ENCODE results near the gene OTUD1. TPM values are rescaled to one million over a fixed set of nuclear protein-coding genes. Genes with fewer than 3 reads are reported as not detected.

The OTUD1 gene
- total and polyA plus RNA-seq, 8 donors: 12.0 to 21.6 (median 14.6) TPM

DNA sequence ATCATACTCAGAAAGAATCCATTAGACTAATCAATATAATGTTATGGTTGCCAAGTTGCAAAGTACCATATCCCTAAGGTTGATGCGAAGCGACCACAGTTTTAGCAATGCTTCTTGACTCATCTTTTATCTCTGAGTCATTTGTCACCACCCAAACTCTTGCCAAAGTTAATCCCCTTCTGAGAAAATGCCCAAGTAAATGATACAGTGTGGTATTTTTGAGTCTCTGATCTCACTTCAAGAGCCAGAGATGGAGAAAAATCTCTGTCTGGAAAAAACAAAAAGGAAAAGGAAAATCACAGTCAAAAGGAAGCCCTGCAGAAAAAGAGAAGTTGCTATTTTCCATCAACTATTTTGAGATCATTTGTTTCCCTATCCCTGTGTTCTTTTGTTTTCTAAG is 26.7 kb upstream of the OTUD1 start:
- intact Hi-C loops (cut with DNase I): no loop called here
- no peak for ATAC-seq
- Histone ChIP-seq H3K27ac (peak overlapping the region in 1 of 2 donors; percentile 70), H3K9me3 (no peaks in the 10 kb centered on the region), H3K27me3 (no peaks in the 10 kb centered on the region), H3K36me3 (no peaks in the 10 kb centered on the region), H3K4me3 (no peak overlapping the region), H3K4me1 (no peaks in the 10 kb centered on the region)
- TF ChIP-seq, protein P1, sequence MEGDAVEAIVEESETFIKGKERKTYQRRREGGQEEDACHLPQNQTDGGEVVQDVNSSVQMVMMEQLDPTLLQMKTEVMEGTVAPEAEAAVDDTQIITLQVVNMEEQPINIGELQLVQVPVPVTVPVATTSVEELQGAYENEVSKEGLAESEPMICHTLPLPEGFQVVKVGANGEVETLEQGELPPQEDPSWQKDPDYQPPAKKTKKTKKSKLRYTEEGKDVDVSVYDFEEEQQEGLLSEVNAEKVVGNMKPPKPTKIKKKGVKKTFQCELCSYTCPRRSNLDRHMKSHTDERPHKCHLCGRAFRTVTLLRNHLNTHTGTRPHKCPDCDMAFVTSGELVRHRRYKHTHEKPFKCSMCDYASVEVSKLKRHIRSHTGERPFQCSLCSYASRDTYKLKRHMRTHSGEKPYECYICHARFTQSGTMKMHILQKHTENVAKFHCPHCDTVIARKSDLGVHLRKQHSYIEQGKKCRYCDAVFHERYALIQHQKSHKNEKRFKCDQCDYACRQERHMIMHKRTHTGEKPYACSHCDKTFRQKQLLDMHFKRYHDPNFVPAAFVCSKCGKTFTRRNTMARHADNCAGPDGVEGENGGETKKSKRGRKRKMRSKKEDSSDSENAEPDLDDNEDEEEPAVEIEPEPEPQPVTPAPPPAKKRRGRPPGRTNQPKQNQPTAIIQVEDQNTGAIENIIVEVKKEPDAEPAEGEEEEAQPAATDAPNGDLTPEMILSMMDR (IDR thresholded peaks at IDR 0.05): no peak
- no peak for DNase-seq

GRCh38 chr10:23413629-23414089 is 25.2 kb upstream of the OTUD1 start:
- H3K27ac ChIP-seq: peak overlapping the region in 1 of 2 donors; percentile 70
- intact Hi-C loops (cut with DNase I): no loop called here
- ATAC-seq (peak; percentile 23), DNase-seq (no peak)
- TF ChIP-seq, protein P1 (IDR thresholded peaks at IDR 0.05): no peak
- H3K27me3 ChIP-seq: no peaks in the 10 kb centered on the region
- H3K4me1 ChIP-seq: no peaks in the 10 kb centered on the region
- no peak overlapping the region for H3K4me3 ChIP-seq
- H3K36me3 ChIP-seq: no peaks in the 10 kb centered on the region
- no peaks in the 10 kb centered on the region for H3K9me3 ChIP-seq

DNA sequence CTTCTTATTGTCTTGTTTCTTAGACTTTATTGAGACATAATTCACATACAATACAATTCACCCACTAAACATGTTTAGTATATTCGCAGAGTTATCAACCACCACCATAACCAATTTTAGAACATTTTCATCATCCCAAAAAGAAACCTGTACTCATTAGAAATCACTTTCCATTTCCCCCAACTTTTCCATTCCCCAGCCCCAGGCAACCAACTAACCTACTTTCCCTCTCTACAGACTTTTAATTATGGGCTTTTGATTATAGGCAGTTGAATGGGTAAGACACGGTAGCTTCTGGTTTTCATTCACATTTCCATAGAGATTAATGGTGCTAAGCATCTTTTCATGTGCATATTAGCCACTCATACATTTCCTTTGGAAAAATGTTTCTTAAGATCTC is 24.2 kb upstream of the OTUD1 start:
- Histone ChIP-seq H3K27me3 (no peaks in the 10 kb centered on the region), H3K27ac (no peak overlapping the region), H3K4me1 (no peaks in the 10 kb centered on the region), H3K4me3 (no peak overlapping the region), H3K9me3 (no peaks in the 10 kb centered on the region), H3K36me3 (no peaks in the 10 kb centered on the region)
- DNase-seq (no peak), ATAC-seq (no peak)
- TF ChIP-seq, protein P1 (IDR thresholded peaks at IDR 0.05): no peak
- intact Hi-C loops (cut with DNase I): no loop called here

DNA sequence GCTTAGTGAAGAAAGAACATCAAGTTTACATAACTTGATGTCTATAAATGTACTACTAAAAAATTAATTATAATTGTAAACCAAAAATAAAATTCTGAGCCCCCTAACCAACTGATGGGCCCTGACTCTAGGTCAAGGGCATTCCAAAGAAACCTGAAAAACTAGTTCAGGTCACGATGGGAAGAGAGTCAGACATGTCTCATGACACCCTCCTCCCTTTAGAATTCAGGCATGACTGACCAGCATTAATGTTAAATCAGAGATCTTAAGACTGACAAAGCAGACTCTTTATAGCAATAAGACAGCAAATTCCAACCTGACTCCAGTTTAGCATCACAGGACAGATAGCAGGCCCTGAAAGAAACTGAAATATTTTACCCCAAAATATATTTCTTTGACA is 21.6 kb upstream of the OTUD1 start:
- no peaks in the 10 kb centered on the region for H3K9me3 ChIP-seq
- H3K4me3 ChIP-seq: no peak overlapping the region
- no peaks in the 10 kb centered on the region for H3K27me3 ChIP-seq
- intact Hi-C loops (cut with DNase I): no loop called here
- H3K4me1 ChIP-seq: no peaks in the 10 kb centered on the region
- ATAC-seq (no peak), DNase-seq (no peak)
- no peak overlapping the region for H3K27ac ChIP-seq
- no peaks in the 10 kb centered on the region for H3K36me3 ChIP-seq
- TF ChIP-seq, protein P1 (IDR thresholded peaks at IDR 0.05): no peak

- Histone ChIP-seq H3K9me3 (no peaks in the 10 kb centered on the region), H3K36me3 (no peaks in the 10 kb centered on the region), H3K27me3 (no peaks in the 10 kb centered on the region), H3K4me3 (no peak overlapping the region), H3K27ac (no peak overlapping the region), H3K4me1 (no peaks in the 10 kb centered on the region)
- no peak for ATAC-seq
- DNase-seq: no peak
- TF ChIP-seq, protein P1 (IDR thresholded peaks at IDR 0.05): no peak
- intact Hi-C loops (cut with DNase I): no loop called here
Observed at GRCh38 chr10:23418051-23418681, 20.7 kb upstream of the OTUD1 start.

All from left lung (tissue), 10 donors.